GM21423 (cell line): ENCODE measurements around the gene TRAF3IP3.

Experiments used
- ATAC-seq: cut with Tn5 transposase; IDR thresholded peaks from one replicate; pipeline ENCODE4 v1.9.1; 2021; ENCODE audit warnings: mild to moderate bottlenecking, moderate library complexity; ENCODE audit not compliant: unreplicated experiment

Gene TRAF3IP3

DNA sequence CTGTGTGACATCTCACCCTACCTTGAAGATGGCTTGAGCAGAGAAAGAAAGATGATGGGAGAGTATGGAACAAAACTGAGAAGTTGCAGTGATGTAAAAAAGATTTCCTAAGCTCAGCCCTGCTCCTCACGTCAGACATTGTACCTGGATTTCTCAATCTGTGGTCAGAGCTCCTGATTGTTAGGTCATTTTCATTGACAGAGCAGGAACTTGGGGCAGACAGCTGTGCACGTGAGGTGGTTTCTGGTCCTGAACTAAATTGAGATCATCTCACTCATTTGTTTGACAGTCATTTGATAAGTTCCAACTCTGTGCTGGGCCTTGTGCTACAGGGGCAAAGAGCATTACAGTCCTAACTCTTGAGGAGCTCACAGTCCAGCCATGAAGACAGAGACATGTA is 10.2 kb downstream of the TRAF3IP3 start:
- no peak for ATAC-seq

DNA sequence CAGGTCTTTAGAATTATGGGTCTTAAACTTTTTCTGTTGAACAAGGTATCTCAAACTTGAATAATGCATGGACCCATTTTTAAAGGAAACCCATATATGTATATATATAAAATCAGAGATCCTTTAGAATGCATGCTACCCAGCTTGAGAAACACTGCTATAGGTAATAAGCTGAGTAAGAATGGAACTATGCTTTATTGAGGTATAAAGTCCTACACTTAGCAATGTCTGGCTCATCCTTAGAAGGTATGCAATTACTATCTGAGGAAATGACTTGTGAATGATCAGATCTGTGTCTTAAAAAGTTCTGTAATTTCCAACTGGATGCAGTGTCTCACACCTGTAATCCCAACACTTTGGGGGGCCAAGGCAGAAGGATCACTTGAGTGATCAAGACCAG is 11.2 kb downstream of the TRAF3IP3 start:
- ATAC-seq: no peak

DNA sequence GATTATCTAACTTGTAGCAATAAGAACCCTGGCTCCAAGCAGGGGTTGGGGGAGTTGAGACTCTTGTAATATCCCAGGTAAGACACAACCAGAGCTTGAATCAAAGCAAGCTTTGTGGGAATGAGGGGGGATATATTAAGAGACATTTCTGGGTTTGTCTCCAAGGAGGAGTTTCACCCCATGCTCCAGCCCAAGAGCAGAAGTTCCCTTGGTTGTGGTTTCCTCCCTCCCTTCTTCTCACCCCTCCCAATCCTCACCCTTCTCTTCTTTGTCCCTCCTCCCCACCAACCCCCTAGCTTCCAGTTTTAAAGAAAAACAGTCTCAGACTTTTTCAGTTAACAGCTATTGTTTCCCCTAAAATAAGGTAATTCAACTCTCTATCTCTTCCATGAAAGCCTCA is 11.9 kb downstream of the TRAF3IP3 start:
- no peak for ATAC-seq

DNA sequence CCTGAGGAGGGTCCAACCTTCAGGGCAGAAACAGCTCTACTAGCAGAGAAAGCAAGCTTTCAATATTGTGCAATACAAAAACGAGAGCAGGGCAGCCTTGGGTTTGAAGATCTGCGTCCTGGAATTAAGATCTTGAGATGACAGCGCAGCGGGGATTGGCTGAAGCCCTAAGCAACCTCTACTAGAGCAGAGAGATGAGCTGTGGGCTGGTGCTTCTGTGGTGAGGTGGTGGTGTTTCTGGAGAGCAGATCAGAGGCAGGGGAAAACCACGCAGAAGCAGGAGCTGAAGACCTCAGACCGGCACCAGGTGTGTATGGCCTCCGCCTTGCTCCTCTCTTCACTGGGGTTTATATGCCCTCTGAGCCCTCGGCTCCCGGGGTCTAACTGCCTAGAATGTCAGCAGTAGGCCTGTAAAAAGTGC is 12.5 kb downstream of the TRAF3IP3 start:
- ATAC-seq: peak; percentile 86

DNA sequence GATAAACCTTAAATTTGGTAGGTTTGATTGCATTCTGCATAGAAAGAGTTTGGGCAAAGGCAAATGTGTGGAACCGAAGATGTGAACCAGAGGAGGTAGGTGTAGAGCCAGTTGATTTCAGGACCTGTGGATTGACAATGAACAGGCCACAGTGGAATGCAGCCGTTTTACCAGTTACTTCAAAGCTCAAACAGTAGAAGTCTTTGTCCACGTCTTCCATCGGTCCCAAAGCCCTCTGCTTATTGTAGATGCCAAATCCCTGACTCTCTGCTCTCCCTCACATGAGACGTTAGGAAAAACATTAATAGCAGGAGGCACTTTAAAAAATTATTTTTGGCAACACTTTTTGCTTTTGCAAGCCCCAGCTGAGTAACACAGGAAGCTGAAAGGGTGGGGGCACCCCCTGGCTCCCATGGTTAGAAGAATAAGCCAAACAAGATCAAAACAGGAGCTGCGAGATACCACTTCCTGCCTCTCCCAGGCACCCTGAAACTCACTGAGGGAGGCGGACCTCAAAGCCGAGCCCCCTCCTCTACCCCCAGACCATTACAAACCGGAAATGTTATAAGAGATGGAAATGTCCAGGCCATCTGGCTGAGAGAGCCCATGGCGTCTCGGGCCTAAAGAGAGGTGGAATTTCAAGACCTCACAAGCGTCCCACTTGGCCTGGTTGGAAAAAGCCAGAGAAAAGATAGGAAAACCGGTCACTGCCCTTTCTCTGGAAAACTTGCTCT is 13.5 kb downstream of the TRAF3IP3 start:
- ATAC-seq: peak; percentile 81

DNA sequence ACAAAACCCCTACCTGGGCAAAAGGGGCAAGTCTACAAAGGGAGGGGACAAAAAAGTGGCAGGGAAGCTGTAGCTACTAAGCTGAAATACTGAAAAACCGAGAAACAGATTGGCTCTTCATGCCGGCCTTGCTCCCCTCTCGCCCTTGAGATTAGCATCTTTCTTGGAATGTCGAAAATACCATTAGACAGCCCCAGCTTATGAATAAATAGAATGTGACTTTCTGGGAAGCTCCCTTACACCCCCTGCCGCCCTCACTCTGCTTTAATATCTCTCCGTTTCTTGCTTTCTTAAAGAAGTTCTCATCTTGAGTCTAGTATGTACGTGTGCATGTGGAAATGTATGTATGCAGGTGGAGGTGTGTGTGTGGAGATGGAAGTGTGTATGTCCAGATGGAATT is 14.1 kb downstream of the TRAF3IP3 start:
- no peak for ATAC-seq

DNA sequence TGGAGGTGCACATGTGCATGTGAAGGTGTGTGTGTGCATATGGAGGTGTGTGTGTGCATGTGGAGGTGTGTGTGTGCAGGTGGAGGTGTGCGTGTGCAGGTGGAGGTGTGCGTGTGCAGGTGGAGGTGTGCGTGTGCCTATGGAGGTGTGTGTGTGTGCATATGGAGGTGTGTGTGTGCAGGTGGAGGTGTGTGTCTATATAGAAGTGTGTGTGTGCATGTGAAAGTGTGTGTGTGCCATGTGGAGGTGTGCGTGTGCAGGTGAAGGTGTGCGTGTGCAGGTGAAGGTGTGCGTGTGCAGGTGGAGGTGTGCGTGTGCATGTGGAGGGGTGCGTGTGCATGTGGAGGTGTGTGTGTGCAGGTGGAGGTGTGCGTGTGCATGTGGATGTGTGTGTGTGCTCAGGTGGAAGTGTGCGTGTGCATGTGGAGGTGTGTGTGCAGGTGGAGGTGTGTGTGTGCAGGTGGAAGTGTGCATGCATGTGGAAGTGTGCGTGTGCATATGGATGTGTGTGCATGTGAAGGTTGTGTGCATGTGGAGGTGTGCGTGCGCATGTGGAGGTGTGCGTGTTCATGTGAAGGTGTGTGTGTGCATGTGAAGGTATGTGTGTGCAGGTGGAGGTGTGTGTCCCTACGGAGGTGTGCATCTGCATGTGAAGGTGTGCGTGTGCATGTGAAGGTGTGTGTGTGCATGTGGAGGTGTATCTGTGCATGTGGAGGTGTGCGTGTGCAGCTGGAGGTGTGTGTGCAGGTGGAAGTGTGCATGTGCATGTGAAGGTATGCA is 15.0 kb downstream of the TRAF3IP3 start:
- no peak for ATAC-seq

DNA sequence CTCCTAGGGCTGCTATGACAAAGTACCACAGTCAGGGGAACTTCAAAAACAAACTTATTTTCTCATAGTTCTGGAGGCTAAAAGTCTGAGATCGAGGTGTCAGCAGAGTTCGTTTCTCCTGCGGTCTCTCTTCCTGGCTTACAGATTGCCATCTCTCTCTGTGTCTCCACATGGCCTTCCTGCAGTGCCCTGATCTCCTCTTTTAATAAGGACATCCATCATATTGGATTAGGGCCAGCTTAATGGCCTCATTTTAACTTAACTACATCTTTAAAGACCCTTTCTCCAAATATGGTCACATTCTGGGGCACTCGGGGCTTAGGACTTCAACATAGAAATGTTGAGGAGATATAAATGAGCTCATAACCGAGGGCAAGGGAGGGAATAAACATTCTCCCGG is 16.3 kb downstream of the TRAF3IP3 start:
- ATAC-seq: no peak

DNA sequence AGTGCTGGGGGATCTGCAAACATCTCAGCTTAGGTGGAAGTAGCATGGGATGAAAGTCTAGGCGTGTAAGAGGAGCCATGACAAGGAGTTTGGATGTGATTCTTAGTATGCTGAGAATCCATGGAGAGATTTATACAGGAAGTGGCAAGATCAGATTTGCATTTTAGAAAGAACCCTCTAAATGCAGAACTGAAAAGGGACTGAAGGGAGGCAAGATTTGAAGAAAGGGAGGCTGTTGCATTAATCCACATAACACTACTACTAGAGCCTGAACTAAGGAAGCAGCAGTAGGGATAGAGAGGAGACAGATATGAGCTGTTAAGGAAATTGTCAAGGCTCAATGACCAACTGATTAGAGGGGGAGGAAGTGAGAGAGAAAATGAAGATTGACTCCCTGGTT is 18.7 kb downstream of the TRAF3IP3 start:
- peak; percentile 64 for ATAC-seq

DNA sequence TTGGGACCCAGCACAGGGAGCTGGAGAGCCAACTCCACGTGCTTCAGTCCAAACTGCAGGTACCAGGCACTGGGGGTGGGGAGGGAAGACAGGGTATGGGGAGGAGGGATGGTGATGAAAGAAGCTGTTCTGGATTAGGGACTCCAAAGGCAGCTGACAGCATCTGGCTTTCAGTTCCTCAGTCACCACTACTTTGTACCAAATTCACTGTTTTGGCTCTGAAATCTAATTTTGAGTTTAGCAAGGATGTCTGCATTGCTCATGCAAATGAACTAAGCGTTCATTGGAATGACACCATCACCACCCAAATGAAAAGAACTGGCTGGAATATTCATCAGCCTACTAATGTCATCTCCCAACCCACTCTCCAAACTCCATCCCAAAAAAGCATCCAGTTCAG is 19.8 kb downstream of the TRAF3IP3 start:
- ATAC-seq: peak; percentile 36

DNA sequence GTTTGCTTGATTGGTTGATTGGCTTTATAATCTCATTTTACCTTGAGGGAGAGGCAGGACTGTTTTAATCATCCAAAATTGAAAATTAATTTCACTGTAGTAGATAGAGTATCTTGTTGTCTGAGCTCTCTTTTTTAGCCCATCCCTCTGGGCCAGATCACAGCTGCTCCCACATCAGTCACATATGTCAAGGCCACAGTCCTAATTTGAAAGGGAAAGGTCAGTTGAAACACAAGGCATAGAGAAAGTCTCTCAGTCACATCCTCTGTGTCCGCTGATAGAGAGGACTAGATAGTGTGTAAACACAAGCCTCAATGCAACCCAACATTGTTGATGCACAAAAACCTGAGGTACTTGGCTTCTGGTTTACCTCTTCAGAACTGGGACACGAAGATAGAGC is 21.7 kb downstream of the TRAF3IP3 start:
- no peak for ATAC-seq

DNA sequence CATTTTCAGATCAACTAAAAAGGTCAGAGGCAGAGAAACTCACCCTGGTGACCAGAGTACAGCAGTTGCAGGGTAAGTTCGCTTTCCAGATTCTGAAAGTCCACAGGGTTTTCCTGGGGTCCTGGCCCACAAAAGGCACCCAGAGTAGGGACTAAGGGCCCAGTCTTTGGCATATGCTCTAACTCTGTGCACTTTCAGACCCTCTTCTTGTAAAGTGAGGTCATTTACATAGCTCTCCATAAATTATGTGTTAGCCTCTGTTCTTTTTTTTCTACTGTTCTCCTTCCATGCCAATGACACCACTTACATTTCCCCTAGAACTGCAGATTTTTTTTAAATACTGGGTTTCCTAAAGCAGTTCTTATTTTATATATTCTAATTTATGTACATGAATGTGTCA is 22.2 kb downstream of the TRAF3IP3 start:
- ATAC-seq: no peak

DNA sequence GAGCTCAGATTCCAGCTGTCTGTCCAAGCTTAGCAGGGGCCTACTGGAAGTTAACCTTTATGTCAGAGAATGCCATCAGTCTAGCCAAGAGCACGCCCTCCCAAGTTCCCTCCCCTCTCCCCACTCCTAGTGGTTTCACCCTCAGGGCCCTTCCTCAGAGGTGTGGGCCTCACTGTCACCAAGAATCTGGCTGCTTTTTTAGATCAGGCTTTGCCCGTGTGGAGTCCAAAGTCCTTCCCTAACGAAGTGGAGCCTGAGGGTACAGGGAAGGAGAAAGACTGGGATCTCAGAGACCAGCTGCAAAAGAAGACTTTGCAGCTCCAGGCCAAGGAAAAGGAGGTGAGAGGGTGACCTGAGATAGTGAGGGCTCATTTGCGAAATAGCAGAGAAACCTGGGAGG is 24.4 kb downstream of the TRAF3IP3 start:
- ATAC-seq: no peak

DNA sequence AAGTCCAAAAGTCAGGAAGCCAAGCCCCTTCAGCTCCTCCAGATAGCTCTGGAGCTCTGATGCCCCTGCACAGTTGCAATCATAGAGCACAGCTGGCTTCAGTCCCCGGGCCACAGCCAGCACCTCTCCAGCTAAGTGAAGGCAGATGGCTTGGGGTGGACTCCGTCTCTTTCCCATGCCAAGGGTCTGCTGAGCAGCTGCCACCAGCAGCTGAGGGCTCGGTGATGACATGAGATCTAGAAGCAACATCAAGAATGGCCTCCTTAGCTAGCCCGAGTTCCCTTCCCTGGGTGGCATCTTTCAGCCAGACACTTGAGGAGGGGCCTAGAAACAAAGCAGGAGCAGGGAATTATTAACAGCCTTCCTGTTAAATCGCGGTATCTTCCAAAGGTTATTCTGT is 27.5 kb downstream of the TRAF3IP3 start:
- no peak for ATAC-seq

DNA sequence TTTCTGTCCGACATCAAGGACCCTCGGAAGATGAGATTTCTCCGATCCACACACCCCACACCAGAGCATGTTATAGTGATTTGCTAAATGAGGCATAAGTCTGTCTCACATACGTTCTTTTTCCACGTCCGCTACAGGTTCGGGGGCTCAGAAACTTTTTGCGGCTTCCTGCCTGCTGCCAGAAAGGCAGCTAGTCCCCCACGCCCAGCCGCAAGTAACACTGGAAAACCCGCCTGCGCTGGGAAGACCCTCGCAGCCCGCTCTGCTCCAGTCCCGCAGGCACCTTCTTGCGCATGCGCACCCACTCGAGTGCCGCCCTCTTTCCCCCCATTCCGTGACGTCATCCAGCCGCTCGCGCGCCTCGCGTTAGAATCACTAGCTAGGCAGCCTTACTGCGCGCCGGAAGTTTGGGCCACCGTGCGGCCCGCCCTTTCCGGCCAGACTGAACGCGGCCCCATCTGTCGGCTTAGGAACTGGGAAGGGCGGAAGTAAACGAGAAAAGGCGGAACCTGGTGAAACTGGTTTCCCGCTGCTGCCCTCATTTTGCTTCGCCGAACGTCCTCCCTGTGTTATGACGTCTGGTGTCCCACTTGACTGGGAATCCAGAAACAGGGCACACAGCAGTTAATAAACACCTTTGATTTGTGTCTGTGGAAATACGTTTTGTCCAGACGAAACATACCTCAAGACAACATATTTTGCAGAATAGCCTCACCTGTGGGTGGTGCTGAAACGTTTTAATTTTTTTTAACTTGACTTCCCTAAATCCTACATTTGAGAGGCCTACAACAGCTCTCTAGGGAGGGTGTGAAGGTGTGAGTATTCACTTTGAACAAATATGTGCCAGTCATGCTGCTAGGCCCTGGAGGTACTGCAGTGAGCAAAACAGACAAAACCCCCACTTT is 28.7 kb downstream of the TRAF3IP3 start, which contains the start of gene C1orf74:
Gene C1orf74, minus strand, starts transcription at position 295 of the 905 bp plus-strand sequence. CDS start 925 bp downstream, outside the sequence.
- ATAC-seq: peak; percentile 100

DNA sequence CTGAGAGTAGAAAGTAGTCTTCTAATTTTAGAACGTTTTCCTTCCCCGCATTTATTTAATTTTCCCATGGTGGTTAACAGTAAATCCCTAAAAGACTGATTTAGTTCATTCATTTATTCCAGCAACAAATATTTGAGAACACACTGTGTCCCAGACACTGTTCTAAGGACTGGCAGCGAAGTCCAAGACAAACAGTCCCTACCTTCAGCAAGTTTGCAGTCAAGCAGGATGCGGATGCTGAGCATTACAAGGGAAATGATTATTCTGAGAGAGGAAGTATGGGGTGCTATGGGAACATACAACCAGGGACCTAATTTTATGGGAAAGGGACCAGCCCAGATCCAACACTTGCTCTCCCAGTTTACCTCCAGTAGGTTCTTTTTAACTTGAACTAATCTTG is 29.7 kb downstream of the TRAF3IP3 start:
- no peak for ATAC-seq

DNA sequence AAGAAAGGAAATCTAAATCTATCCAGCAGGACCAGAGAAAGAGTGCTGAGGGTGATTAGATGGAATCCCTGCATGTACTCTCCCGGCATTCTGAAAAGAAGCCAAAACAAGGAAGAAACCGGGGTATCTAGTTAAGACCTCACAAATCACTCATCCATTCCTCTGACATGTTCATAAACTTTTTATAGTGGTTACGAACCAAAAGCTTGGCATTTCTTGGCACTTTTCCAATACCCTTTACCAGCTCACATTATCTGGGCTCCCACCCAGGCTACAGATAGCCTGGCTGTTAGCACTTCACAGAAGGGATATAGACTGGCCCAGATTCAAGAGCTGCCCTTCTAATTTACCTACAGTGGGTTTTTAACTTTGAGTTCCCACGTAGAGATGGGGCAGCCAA is 30.3 kb downstream of the TRAF3IP3 start:
- ATAC-seq: no peak

DNA sequence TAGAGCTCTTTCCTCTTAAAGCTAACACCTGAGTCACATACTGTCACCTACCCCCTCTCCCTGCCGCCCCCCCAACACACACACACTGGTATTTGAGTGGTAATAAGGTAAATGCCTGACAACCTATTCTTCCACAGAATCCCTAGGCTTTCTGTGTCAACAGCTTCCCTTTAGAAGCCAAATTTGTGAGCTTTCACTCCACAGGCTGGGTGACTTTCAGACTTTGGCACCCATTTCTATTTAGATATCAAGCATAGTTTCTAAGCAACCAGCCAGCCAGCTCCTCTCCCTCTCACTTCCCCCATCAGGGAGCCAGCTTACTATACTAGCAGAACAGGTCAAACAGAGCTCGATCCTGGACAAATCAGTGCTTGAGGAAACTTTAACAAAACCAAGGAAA is 31.7 kb downstream of the TRAF3IP3 start:
- no peak for ATAC-seq

DNA sequence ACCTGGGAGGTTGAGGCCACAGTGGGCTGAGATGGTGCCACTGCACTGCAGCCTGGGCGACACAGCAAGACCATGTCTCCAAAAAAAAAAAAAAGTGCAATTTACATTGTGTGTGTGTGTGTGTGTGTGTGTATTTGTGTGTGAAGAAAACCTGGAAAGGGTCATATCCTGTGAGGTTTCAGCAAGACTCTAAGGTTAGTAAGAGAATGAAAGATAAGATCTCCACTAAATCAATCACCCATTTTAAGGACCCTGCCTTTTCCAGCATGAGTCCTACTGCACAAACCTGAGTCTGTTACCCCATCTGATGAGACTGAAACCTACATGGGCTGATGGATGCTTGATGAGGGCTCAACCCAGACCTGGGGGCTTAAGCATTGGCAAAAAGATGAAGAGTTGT is 33.4 kb downstream of the TRAF3IP3 start:
- ATAC-seq: no peak

DNA sequence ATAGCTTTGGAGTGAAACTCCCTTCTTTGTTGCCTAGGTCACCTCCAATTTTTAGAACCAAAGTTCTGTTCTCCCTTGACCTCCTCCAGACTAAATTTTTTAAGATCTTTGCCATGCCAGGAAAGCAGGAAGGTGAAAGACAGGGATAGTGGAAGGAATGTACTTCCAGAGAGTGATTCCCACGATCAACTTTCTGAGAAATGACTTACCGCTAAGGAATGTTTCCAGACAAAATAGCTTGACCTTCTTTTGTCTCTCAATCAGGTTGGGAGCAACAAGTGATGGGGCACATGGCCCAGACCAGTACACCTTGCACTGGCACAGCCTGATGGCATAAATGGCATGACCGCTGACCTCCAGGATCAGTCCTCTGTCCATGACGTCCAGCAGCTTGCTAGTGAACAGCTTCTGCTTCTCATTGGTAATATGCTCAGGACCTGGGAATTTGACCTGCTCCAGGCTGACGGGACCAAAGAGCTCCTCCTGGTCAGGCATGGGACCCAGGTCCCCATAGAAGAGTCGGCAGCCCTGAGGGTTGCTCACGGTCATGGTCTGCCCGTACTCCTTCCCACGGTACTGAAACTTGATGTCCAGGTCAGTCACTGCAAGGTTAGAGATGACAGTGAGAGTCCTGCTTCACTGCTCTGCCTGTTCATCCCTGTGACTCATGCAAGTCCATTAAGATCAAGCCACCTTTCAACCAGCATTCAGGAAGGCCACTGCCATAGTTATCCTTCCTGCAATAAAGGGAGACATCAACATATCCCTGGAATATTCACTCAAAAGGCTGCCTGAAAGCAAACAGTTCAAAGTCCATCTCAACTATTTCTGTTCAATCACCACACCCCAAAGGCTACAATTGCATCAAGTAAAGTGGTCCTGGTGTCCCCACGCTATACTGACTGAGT is 34.7 kb downstream of the TRAF3IP3 start:
- ATAC-seq: no peak
